HEK293 (cell line): ENCODE results near the gene RAET1G.
"Not testable (repeated sequence)": the region's sequence is repeated elsewhere in the genome, so short reads cannot be mapped to it uniquely, and the experiment has no call there.

Source experiments
- CTCF ChIA-PET: fragments of 350-600 bp; formaldehyde crosslinking; extraction: SDS; loops from one replicate; lab custom pipeline; 2021; ENCODE audit warnings: antibody characterized with exemption; lab: Yijun Ruan, JAX
- POLR2A ChIA-PET: fragments of 300-600 bp; formaldehyde crosslinking; extraction: SDS; loops from one replicate; lab custom pipeline; 2020; ENCODE audit warnings: antibody characterized with exemption, inconsistent platforms; lab: Yijun Ruan, JAX
- H3K27ac ChIP-seq: fragments of 200-500 bp; sonication (Bioruptor generic); 2 replicates; pipeline ENCODE4 v1.5.1; 2014; ENCODE audit warnings: low read depth, low read length, control low read depth, inconsistent platforms; ENCODE audit errors: extremely low read depth
- H3K36me3 ChIP-seq, 2 experiments: fragments of 200-500 bp in 1 of 2; sonication (Bioruptor generic) in 1 of 2; 1 replicate in 1 of 2; 2 replicates in 1 of 2; pipeline ENCODE4 v1.5.1; 2014 to 2017; ENCODE audit warnings: inconsistent platforms in 2 of 2, low read length in 2 of 2; ENCODE audit not compliant: control insufficient read depth in 2 of 2, insufficient read depth in 1 of 2
- H3K4me1 ChIP-seq: fragments of 200-500 bp; sonication (Bioruptor generic); 2 replicates; pipeline ENCODE4 v1.5.1; 2014; ENCODE audit warnings: mild to moderate bottlenecking, low read length, inconsistent platforms; ENCODE audit not compliant: control insufficient read depth, insufficient read depth
- H3K4me3 ChIP-seq: 2 replicates; pipeline ENCODE4 v1.5.1; 2011; ENCODE audit warnings: low read depth, mild to moderate bottlenecking, control low read depth, low read length, moderate library complexity
- H3K9me3 ChIP-seq: fragments of 200-500 bp; sonication (Bioruptor generic); 2 replicates; pipeline ENCODE4 v1.5.1; 2014; ENCODE audit warnings: low read depth, low read length, inconsistent platforms; ENCODE audit not compliant: control insufficient read depth, insufficient read depth
- KLF16 ChIP-seq: fragments of 450-650 bp; formaldehyde crosslinking; IDR thresholded peaks from 2 replicates; pipeline ENCODE4 v1.5.1; 2017; ENCODE audit warnings: missing biosample characterization, missing genetic modification characterization
- SCRT1 ChIP-seq: fragments of 450-650 bp; formaldehyde crosslinking; IDR thresholded peaks from 2 replicates; pipeline ENCODE4 v1.5.1; 2016; ENCODE audit warnings: missing biosample characterization, missing genetic modification characterization, borderline replicate concordance
- ZBTB49 ChIP-seq: fragments of 450-650 bp; formaldehyde crosslinking; IDR thresholded peaks from 2 replicates; pipeline ENCODE4 v1.5.1; 2016; ENCODE audit warnings: missing biosample characterization, missing genetic modification characterization, low read depth
- ZNF10 ChIP-seq: fragments of 450-650 bp; formaldehyde crosslinking; IDR thresholded peaks from 2 replicates; pipeline ENCODE4 v1.5.1; 2017; ENCODE audit warnings: missing biosample characterization, missing genetic modification characterization
- ZNF302 ChIP-seq: fragments of 450-650 bp; formaldehyde crosslinking; IDR thresholded peaks from 2 replicates; pipeline ENCODE4 v1.5.1; 2016; ENCODE audit warnings: missing biosample characterization, missing genetic modification characterization, low read depth
- ZNF335 ChIP-seq: fragments of 450-650 bp; formaldehyde crosslinking; conservative IDR thresholded peaks from 2 replicates; pipeline ENCODE4 v1.5.1; 2016; ENCODE audit warnings: missing biosample characterization, missing genetic modification characterization
- ZNF341 ChIP-seq: fragments of 450-650 bp; formaldehyde crosslinking; IDR thresholded peaks from 2 replicates; pipeline ENCODE4; 2016; ENCODE audit warnings: low read depth, missing biosample characterization, missing genetic modification characterization
- ZNF518A ChIP-seq: fragments of 450-650 bp; formaldehyde crosslinking; conservative IDR thresholded peaks from 2 replicates; pipeline ENCODE4 v1.5.1; 2016; ENCODE audit warnings: low read depth, missing biosample characterization, missing genetic modification characterization
- ZNF585B ChIP-seq: fragments of 450-650 bp; formaldehyde crosslinking; IDR thresholded peaks from 2 replicates; pipeline ENCODE4 v1.5.1; 2016; ENCODE audit warnings: missing biosample characterization, missing genetic modification characterization
- ZNF645 ChIP-seq: fragments of 450-650 bp; formaldehyde crosslinking; IDR thresholded peaks from 2 replicates; pipeline ENCODE4; 2016; ENCODE audit warnings: missing biosample characterization, missing genetic modification characterization
- ZNF658 ChIP-seq: fragments of 450-650 bp; formaldehyde crosslinking; IDR thresholded peaks from 2 replicates; pipeline ENCODE4; 2016; ENCODE audit warnings: missing biosample characterization, missing genetic modification characterization
- ZNF701 ChIP-seq: fragments of 450-650 bp; formaldehyde crosslinking; IDR thresholded peaks from 2 replicates; pipeline ENCODE4 v1.5.1; 2016; ENCODE audit warnings: missing biosample characterization, missing genetic modification characterization
- ZNF830 ChIP-seq: fragments of 450-650 bp; IDR thresholded peaks from 2 replicates; pipeline ENCODE4 v1.5.0; 2018; ENCODE audit warnings: missing biosample characterization, missing genetic modification characterization, low read depth, mild to moderate bottlenecking, moderate library complexity
- ZNF837 ChIP-seq: fragments of 450-650 bp; formaldehyde crosslinking; IDR thresholded peaks from 2 replicates; pipeline ENCODE4 v1.5.1; 2016; ENCODE audit warnings: missing biosample characterization, missing genetic modification characterization
- TF ChIP-seq, protein P1 (sequence below): fragments of 450-650 bp; formaldehyde crosslinking; IDR thresholded peaks from 2 replicates; pipeline ENCODE4 v1.5.1; 2016; ENCODE audit warnings: missing biosample characterization, missing genetic modification characterization

The RAET1G gene

DNA sequence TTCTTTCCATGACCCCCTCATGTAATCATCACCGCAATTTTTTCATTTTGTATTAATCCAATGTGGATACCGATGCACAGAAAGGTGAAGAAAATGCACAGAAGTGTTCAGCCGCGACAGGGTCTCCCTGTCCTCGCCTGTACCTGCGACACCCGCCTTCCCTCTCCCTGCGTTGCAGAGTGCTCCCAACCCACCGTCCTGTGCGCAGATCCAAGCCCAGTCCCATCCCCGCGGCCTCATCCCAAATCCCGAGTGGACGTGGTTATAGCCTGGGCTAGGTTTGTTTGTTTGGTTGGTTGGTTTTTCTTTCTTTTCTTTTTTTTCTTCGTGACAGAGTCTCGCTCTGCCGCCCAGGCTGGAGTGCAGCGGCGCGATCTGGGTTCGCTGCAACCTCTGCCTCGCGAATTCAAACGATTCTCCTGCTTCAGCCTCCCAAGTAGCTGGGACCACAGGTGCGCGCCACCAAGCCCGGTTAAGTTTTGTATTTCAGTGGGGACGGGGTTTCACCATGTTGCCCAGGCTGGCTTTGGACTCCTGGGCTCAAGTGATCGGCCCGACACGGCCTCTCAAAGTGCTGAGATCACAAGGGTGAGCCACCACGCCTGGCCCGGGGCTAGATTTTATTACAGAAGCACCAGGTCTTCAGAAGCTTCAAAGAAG lies 536 bp upstream of the RAET1G start (continued):
- TF ChIP-seq ZNF585B (tag by site-specific recombination), result no peak
- TF ChIP-seq, protein P1, sequence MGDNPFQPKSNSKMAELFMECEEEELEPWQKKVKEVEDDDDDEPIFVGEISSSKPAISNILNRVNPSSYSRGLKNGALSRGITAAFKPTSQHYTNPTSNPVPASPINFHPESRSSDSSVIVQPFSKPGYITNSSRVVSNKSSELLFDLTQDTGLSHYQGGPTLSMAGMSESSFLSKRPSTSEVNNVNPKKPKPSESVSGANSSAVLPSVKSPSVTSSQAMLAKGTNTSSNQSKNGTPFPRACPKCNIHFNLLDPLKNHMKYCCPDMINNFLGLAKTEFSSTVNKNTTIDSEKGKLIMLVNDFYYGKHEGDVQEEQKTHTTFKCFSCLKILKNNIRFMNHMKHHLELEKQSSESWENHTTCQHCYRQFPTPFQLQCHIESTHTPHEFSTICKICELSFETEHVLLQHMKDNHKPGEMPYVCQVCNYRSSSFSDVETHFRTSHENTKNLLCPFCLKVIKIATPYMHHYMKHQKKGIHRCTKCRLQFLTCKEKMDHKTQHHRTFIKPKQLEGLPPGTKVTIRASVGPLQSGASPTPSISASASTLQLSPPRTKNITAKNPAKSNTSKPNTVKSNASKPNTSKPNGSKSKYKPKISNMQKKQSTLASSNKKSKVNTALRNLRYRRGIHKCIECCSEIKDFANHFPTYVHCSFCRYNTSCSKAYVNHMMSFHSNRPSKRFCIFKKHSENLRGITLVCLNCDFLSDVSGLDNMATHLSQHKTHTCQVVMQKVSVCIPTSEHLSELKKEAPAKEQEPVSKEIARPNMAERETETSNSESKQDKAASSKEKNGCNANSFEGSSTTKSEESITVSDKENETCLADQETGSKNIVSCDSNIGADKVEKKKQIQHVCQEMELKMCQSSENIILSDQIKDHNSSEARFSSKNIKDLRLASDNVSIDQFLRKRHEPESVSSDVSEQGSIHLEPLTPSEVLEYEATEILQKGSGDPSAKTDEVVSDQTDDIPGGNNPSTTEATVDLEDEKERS, result no peak
- no peak for TF ChIP-seq ZNF518A (tag by site-specific recombination)
- TF ChIP-seq ZNF830 (tag by site-specific recombination), result no peak
- no peak for TF ChIP-seq SCRT1 (tag by site-specific recombination)

GRCh38 chr6:149922091-149922490 lies 830 bp downstream of the RAET1G start:
- not testable (repeated sequence) for H3K27ac ChIP-seq
- CTCF ChIA-PET, result interaction anchor here (0.6 to 1.2 kb wide), 6 partner anchors 56 to 893 kb away, joined by 3 to 8 read pairs (median 4); no protein-coding TSS in a partner anchor

DNA sequence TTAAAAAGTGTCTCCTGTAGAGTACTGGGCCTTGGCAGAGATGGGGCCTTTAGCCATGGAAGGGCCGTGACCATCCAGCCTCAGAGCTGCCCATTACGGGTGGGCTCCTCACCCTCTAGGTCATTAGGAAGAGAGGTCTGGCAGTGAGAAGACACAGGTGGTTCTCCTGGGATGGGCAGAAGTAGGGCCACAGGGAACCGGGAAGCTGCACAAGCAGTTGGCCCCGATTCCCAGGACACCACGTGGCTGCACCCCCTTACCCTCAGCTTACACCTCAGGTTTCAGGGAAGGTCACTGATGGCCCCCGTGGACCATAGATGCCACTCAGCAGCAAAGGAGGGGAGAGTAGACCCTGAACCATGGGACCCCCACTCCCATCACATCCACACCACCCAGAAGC lies 1.6 kb downstream of the RAET1G start:
- no peaks in the 10 kb centered on the region for H3K4me1 ChIP-seq
- H3K4me3 ChIP-seq, result no peak overlapping the region
- TF ChIP-seq KLF16 (tag by site-specific recombination) (no peak), ZBTB49 (tag by site-specific recombination) (no peak), ZNF837 (no peak), ZNF341 (tag by site-specific recombination) (no peak), ZNF701 (tag by site-specific recombination) (no peak), ZNF335 (no peak), ZNF302 (tag by site-specific recombination) (no peak), ZNF658 (no peak), ZNF10 (tag by site-specific recombination) (no peak), ZNF645 (tag by site-specific recombination) (no peak)
- ChIA-PET POLR2A (no interaction called here), CTCF (interaction anchor here (0.6 to 1.2 kb wide), 3 partner anchors 81 to 86 kb away, joined by 3 to 8 read pairs (median 4); no protein-coding TSS in a partner anchor)
- H3K9me3 ChIP-seq, result no peaks in the 10 kb centered on the region
- no peaks in the 10 kb centered on the region for H3K36me3 ChIP-seq
- H3K27ac ChIP-seq, result no peak overlapping the region

More at GRCh38 chr6:149922091-149922490, 830 bp downstream of the RAET1G start:
- H3K4me1 ChIP-seq, H3K36me3 ChIP-seq, H3K9me3 ChIP-seq, POLR2A ChIA-PET: not testable (repeated sequence)
- peak overlapping the region; percentile 61; the same call in 1 of the 2 replicates for H3K4me3 ChIP-seq
